DND-41 (cell line): ENCODE measurements around the gene TPRN.

Experiments used
- CTCF ChIP-seq: IDR thresholded peaks from 2 replicates; pipeline ENCODE4 v1.5.1; 2012; ENCODE audit warnings: borderline replicate concordance, low read length, moderate library complexity, mild to moderate bottlenecking; ENCODE audit not compliant: poor library complexity, severe bottlenecking; ENCODE audit errors: extremely low read depth
- EZH2 ChIP-seq: IDR thresholded peaks from 3 replicates; pipeline ENCODE4 v1.6.1; 2012; ENCODE audit warnings: borderline replicate concordance, low read depth, mild to moderate bottlenecking, moderate library complexity, low read length, inconsistent platforms; ENCODE audit not compliant: severe bottlenecking

GRCh38 chr9:137217276-137218211, 17.0 kb upstream of the TPRN start:
- TF ChIP-seq CTCF (no peak), EZH2 (no peak)
